HAP-1 (cell line): ENCODE measurements around the gene CHRNA7.
A peak's percentile ranks its signal among the peaks of the same experiment; 100 is the strongest.

Source experiments
- DNase-seq, 2 experiments: peaks; one replicate each; pipeline ENCODE4 v3.0.0-alpha.2; 2016 to 2020; ENCODE audit warnings: low spot score in 2 of 2
- H3K27me3 ChIP-seq: fragments of 250-450 bp; sonication (Bioruptor Pico); 2 replicates; pipeline ENCODE4 v1.5.1; 2020; ENCODE audit warnings: low read depth, mild to moderate bottlenecking, moderate library complexity
- H3K36me3 ChIP-seq: fragments of 250-450 bp; sonication (Bioruptor Pico); replicated peaks from 2 replicates; pipeline ENCODE4 v1.5.1; 2020; ENCODE audit warnings: mild to moderate bottlenecking
- H3K4me1 ChIP-seq: fragments of 250-450 bp; sonication (Bioruptor Pico); 2 replicates; pipeline ENCODE4 v1.5.1; 2020; ENCODE audit warnings: mild to moderate bottlenecking
- H3K4me3 ChIP-seq: fragments of 250-450 bp; sonication (Bioruptor Pico); 2 replicates; pipeline ENCODE4 v1.5.1; 2020; ENCODE audit warnings: mild to moderate bottlenecking, moderate library complexity
- H3K9me3 ChIP-seq: fragments of 250-450 bp; sonication (Bioruptor Pico); 2 replicates; pipeline ENCODE4 v1.5.1; 2020; ENCODE audit warnings: mild to moderate bottlenecking, moderate library complexity
- in situ Hi-C: fragments of 300-500 bp; cut with MboI; formaldehyde crosslinking; loops from 3 replicates; pipeline ENCODE4 v1.14.3; 2020; ENCODE audit warnings: low sequenced_read_pairs, inconsistent platforms, mixed read lengths

Gene CHRNA7

DNA sequence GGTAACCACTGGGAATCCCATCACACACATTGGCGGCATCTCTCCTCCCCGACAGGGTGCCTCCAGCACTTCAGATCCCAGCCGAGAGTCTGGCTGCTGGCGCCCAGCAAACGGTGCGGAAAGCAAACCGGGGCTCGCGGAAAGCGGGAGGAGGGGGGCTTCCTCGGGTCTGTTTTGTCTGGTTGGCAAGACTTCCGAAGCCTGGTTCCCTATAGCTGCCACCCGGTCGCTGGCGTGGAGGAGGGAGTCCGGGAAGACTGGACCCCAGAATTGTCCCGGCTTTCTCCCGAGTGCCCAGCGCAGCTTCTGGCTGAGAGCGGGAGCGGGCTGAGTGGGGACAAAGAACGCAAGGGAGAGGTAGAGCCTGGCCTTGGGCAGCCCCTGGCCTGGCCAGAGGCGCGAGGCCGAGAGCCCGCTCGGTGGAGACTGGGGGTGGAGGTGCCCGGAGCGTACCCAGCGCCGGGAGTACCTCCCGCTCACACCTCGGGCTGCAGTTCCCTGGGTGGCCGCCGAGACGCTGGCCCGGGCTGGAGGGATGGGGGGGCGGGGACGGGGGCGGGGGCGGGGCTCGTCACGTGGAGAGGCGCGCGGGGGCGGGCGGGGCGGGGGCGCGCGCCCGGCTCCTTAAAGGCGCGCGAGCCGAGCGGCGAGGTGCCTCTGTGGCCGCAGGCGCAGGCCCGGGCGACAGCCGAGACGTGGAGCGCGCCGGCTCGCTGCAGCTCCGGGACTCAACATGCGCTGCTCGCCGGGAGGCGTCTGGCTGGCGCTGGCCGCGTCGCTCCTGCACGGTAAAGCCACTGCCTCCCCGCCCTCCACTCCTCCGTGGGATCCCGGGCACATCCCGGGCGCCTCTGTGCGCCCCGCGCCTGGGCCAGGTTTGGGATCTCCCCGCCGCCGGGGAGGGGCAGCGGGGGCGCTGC is at the start of gene CHRNA7:
Gene CHRNA7, plus strand, starts transcription at position 654 of the 920 bp plus-strand sequence. Its CDS starts 80 bp downstream, at position 734.
- Histone ChIP-seq H3K4me3 (peak within 1 kb of the TSS; percentile 54), H3K4me1 (peaks cover 16% of the 10 kb centered on the region), H3K36me3 (no peaks in the 10 kb centered on the region), H3K27me3 (no peaks in the 10 kb centered on the region), H3K9me3 (no peaks in the 10 kb centered on the region)
- in situ Hi-C loops, result loop anchor here (10.0 kb wide), 1 partner anchor 65 kb away; no protein-coding TSS in a partner anchor
- peak; percentile 63 to 86 for DNase-seq

DNA sequence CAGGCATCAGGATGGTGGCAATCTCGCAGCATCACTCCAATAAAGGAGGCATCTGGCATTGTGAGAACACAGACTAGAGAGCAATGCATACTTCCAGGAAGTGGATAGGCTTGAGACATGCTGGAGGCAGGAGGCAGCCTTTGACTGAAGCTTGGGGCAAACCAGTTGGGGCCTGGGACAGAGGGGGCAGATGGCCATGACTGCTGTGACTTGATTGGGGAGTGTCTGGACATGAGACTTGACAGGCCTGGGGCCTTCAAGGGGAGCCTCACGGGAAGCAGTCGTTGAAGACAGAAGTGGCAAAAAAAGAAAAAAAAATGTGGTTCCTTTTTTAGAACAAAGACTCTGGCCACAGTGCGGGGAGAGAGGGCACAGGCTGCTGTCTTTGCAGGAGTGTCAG is 44.7 kb upstream of the CHRNA7 start:
- DNase-seq, result no peak
- Histone ChIP-seq H3K27me3 (no peaks in the 10 kb centered on the region), H3K9me3 (no peaks in the 10 kb centered on the region), H3K4me3 (no peak overlapping the region), H3K36me3 (no peaks in the 10 kb centered on the region), H3K4me1 (peaks cover 3% of the 10 kb centered on the region; the same call in 1 of the 2 replicates)
- in situ Hi-C loops, result no loop called here

DNA sequence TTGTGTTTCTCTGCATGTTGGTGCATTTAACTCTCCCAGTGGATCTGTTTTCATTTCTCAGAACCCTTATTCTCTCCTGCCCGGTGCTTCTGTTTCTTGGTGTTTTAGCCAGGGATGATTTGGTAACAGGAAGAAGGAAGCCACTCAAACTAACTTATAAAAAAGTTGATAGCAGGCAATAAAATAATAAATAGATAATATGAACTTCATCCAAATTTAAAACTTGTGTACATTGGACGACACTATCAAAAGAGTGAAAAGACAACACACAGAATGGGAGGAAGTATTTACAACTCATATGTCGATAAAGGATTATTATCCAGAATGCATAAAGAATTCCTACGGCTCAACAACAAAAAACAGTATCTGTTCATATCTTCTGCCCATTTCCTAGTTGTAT is 37.3 kb upstream of the CHRNA7 start:
- H3K9me3 ChIP-seq, result no peaks in the 10 kb centered on the region
- DNase-seq, result no peak
- no peaks in the 10 kb centered on the region for H3K36me3 ChIP-seq
- no peak overlapping the region for H3K4me3 ChIP-seq
- no peaks in the 10 kb centered on the region for H3K4me1 ChIP-seq
- in situ Hi-C loops, result no loop called here
- H3K27me3 ChIP-seq, result no peaks in the 10 kb centered on the region

DNA sequence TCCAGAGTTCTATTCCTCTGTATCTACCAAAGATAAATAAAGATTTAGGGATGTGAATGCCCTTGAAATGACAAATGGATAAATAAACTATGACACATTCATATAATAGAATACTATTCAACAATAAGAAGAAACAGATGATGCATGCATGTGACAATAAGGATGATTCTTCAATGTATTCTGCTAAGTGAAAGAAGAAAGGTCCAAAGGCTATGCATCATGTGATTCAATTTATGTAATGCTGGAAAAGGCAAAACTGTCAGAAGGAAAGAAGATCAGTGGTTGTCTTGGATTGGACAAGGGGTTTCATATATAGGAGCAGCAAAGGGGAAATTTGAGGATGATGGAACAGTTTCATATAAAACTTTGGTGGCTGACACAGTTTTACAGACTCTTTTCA is 32.6 kb upstream of the CHRNA7 start:
- no peaks in the 10 kb centered on the region for H3K9me3 ChIP-seq
- in situ Hi-C loops, result no loop called here
- H3K36me3 ChIP-seq, result no peaks in the 10 kb centered on the region
- no peak for DNase-seq
- no peak overlapping the region for H3K4me3 ChIP-seq
- no peaks in the 10 kb centered on the region for H3K4me1 ChIP-seq
- no peaks in the 10 kb centered on the region for H3K27me3 ChIP-seq

DNA sequence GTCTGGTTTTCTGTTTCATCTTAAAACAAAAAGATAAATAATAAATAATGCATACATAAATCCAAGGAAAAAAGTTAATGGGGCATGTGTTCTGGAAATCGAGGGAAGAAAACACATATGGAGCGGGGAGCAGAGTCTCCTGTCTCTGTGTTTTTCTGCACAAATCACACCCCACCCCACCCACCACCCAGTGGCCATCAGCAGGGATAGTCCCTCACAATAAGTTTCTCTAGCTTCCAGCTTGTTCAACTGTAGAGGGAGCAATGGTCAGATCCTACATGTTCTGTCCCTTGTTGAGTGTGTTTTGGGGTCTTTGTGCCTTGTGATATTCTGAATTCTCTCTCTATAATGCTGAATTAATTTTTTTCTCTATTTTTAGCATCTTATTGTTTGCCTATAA is 26.8 kb upstream of the CHRNA7 start:
- Histone ChIP-seq H3K9me3 (no peaks in the 10 kb centered on the region), H3K4me3 (no peak overlapping the region), H3K4me1 (no peaks in the 10 kb centered on the region), H3K36me3 (no peaks in the 10 kb centered on the region), H3K27me3 (no peaks in the 10 kb centered on the region)
- in situ Hi-C loops, result no loop called here
- DNase-seq, result no peak

- H3K4me3 ChIP-seq, result no peak overlapping the region
- H3K9me3 ChIP-seq, result no peaks in the 10 kb centered on the region
- no peak for DNase-seq
- H3K4me1 ChIP-seq, result no peaks in the 10 kb centered on the region
- H3K36me3 ChIP-seq, result no peaks in the 10 kb centered on the region
- H3K27me3 ChIP-seq, result no peaks in the 10 kb centered on the region
- in situ Hi-C loops, result no loop called here
Measured at GRCh38 chr15:32004249-32004648, 26.1 kb upstream of the CHRNA7 start.

GRCh38 chr15:32007355-32007960 is 22.9 kb upstream of the CHRNA7 start:
- DNase-seq, result no peak

GRCh38 chr15:32014953-32015352 is 15.4 kb upstream of the CHRNA7 start:
- no peak overlapping the region for H3K4me3 ChIP-seq
- in situ Hi-C loops, result no loop called here
- H3K9me3 ChIP-seq, result no peaks in the 10 kb centered on the region
- H3K36me3 ChIP-seq, result no peaks in the 10 kb centered on the region
- no peak for DNase-seq
- no peaks in the 10 kb centered on the region for H3K4me1 ChIP-seq
- H3K27me3 ChIP-seq, result no peaks in the 10 kb centered on the region

More at GRCh38 chr15:32007355-32007960, 22.9 kb upstream of the CHRNA7 start:
- H3K27me3 ChIP-seq, result no peaks in the 10 kb centered on the region
- no peak overlapping the region for H3K4me3 ChIP-seq
- no peaks in the 10 kb centered on the region for H3K36me3 ChIP-seq
- no peaks in the 10 kb centered on the region for H3K4me1 ChIP-seq
- no peaks in the 10 kb centered on the region for H3K9me3 ChIP-seq
- in situ Hi-C loops, result no loop called here

DNA sequence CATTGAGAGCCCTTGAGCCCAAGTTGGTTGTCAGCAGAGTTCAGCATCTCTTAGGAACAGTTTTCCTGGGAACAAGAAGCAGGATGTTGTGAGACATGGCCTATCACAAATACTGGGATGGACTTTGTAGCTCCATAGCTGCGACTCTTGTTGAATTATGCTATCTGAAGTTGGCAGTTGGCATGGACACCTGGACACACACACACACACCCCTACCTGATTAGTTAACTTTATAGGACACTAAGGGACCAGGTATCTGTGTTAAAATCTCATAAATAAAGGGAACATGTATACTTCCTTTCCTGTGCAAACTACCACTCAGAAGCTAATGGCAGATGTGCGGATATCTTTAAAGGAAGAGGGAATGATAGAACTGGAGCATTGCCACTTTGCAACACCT is 10.2 kb upstream of the CHRNA7 start:
- no peaks in the 10 kb centered on the region for H3K9me3 ChIP-seq
- in situ Hi-C loops, result loop anchor here (10.0 kb wide), 1 partner anchor 75 kb away; no protein-coding TSS in a partner anchor

GRCh38 chr15:32028921-32029320 is 1.4 kb upstream of the CHRNA7 start:
- Histone ChIP-seq H3K4me3 (peak overlapping the region; percentile 54), H3K36me3 (no peaks in the 10 kb centered on the region), H3K27me3 (no peaks in the 10 kb centered on the region), H3K4me1 (peaks cover 16% of the 10 kb centered on the region), H3K9me3 (no peaks in the 10 kb centered on the region)
- in situ Hi-C loops, result loop anchor here (10.0 kb wide), 1 partner anchor 66 kb away; no protein-coding TSS in a partner anchor
- peak; percentile 21 to 43 for DNase-seq

More for the DNA sequence above, 10.2 kb upstream of the CHRNA7 start:
- Histone ChIP-seq H3K4me1 (no peaks in the 10 kb centered on the region), H3K4me3 (no peak overlapping the region), H3K27me3 (no peaks in the 10 kb centered on the region), H3K36me3 (no peaks in the 10 kb centered on the region)
- DNase-seq, result no peak

DNA sequence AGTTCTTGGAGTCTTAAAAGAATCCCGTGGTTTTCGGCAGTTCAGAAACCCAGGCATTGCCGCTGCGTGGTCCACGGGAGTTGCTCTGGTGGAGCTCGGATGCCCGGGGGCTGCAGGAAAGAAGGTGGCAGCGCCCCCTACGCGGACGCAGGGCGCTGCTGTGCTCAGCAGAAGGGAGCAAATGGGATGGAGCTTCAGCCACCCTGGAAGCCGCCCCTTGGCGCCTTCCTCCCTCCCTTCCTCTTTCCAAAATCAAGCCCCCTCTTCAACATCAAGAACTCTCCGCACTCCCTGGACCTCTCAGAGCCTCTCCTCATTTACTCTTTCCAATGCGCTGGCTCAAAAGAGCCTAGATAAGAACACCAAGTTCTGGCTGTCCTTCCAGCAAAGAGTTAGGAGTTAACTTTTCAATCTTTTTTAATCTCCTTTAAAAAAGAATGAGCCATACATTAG is 880 bp upstream of the CHRNA7 start:
- H3K36me3 ChIP-seq, result no peaks in the 10 kb centered on the region
- H3K27me3 ChIP-seq, result no peaks in the 10 kb centered on the region
- no peaks in the 10 kb centered on the region for H3K9me3 ChIP-seq
- in situ Hi-C loops, result loop anchor here (10.0 kb wide), 1 partner anchor 65 kb away; no protein-coding TSS in a partner anchor
- DNase-seq, result peak; percentile 51 to 82
- peaks cover 16% of the 10 kb centered on the region for H3K4me1 ChIP-seq
- peak overlapping the region; percentile 54 for H3K4me3 ChIP-seq

GRCh38 chr15:32030795-32031194 is 480 bp downstream of the CHRNA7 start:
- Histone ChIP-seq H3K9me3 (no peaks in the 10 kb centered on the region), H3K36me3 (no peaks in the 10 kb centered on the region), H3K4me1 (peaks cover 12% of the 10 kb centered on the region), H3K27me3 (no peaks in the 10 kb centered on the region), H3K4me3 (peak overlapping the region; percentile 54)
- peak; percentile 41 for DNase-seq
- in situ Hi-C loops, result no loop called here

- no peaks in the 10 kb centered on the region for H3K9me3 ChIP-seq
- DNase-seq, result no peak
- in situ Hi-C loops, result no loop called here
- H3K4me3 ChIP-seq, result no peak overlapping the region
- peaks cover 10% of the 10 kb centered on the region; the same call in 1 of the 2 replicates for H3K4me1 ChIP-seq
- no peaks in the 10 kb centered on the region for H3K36me3 ChIP-seq
- no peaks in the 10 kb centered on the region for H3K27me3 ChIP-seq
Measured at GRCh38 chr15:32033186-32033890, 3.0 kb downstream of the CHRNA7 start.
